Activated CD4-positive, alpha-beta T cell treated with anti-CD3 and anti-CD28 coated beads for 36 hours (primary cell): ENCODE measurements around the gene HNRNPL. TPM values are rescaled to one million over a fixed set of nuclear protein-coding genes. Genes with fewer than 3 reads are reported as not detected.
"Not testable (repeated sequence)": the region's sequence is repeated elsewhere in the genome, so short reads cannot be mapped to it uniquely, and the experiment has no call there.

Experiments used
- ATAC-seq: fragments of 200-7000 bp; cut with Tn5 transposase; one replicate; pipeline ENCODE4 v1.10.0; 2021; ENCODE audit warnings: mild to moderate bottlenecking, moderate library complexity
- CTCF ChIA-PET: fragments of 350-600 bp; sonication (Branson Sonifier 250); formaldehyde crosslinking; loops from one replicate; lab custom pipeline; 2021; ENCODE audit warnings: antibody characterized with exemption; lab: Charles Lee
- POLR2A ChIA-PET: fragments of 350-600 bp; sonication (Branson Sonifier 250); formaldehyde crosslinking; loops from one replicate; lab custom pipeline; 2021; ENCODE audit warnings: antibody characterized with exemption, inconsistent platforms; lab: Charles Lee
- DNase-seq: peaks from one replicate; pipeline ENCODE4 v3.0.0-alpha.2; 2020
- H3K27ac Mint-ChIP-seq: one replicate; pipeline ENCODE4 v1.8.0; 2021; ENCODE audit warnings: mixed read lengths
- H3K27me3 Mint-ChIP-seq: one replicate; pipeline ENCODE4 v1.8.0; 2021; ENCODE audit warnings: mixed read lengths
- H3K36me3 Mint-ChIP-seq: one replicate; pipeline ENCODE4 v1.8.0; 2021; ENCODE audit warnings: low read depth, mixed read lengths
- H3K4me1 Mint-ChIP-seq: one replicate; pipeline ENCODE4 v1.8.0; 2021; ENCODE audit warnings: mixed read lengths
- H3K4me3 Mint-ChIP-seq: one replicate; pipeline ENCODE4 v1.8.0; 2021; ENCODE audit warnings: mild to moderate bottlenecking, moderate library complexity, mixed read lengths
- H3K9me3 Mint-ChIP-seq: one replicate; pipeline ENCODE4 v1.8.0; 2021; ENCODE audit warnings: low read depth, mixed read lengths
- intact Hi-C, 2 experiments: fragments of 100-400 bp; cut with DNase I in 1 of 2; cut with micrococcal nuclease in 1 of 2; formaldehyde crosslinking; loops; one replicate each; pipeline versions ENCODE4 v1.14.2 to v1.15.1; 2022 to 2024; cut with DNase I, micrococcal nuclease
- total RNA-seq, 2 experiments: library from RNA; stranded (reverse); gene quantifications; one replicate each; pipeline ENCODE4 v1.2.3, GENCODE V29; 2021

Gene HNRNPL
- 100 to 1,000 TPM; 714 to 722 TPM for total RNA-seq

- no peaks in the 10 kb centered on the region for H3K27me3 Mint-ChIP-seq
- intact Hi-C loops: loop anchor here (1.0 to 5.0 kb wide), 18 partner anchors 19 to 541 kb away; partner anchors contain the start of genes ECH1 (in 2 of the 2), MRPS12 (in 2 of the 2), NFKBIB (in 2 of the 2) and SARS2 (in 2 of the 2)
- H3K36me3 Mint-ChIP-seq: peaks cover 43% of the 10 kb centered on the region
- peak within 1 kb of the TSS; percentile 99 for H3K27ac Mint-ChIP-seq
- H3K4me1 Mint-ChIP-seq: peaks cover 42% of the 10 kb centered on the region
- peak within 1 kb of the TSS; percentile 97 for H3K4me3 Mint-ChIP-seq
- POLR2A ChIA-PET: interaction anchor here (1.0 to 2.6 kb wide), 10 partner anchors 10 to 203 kb away, joined by 3 to 28 read pairs (median 6); partner anchors contain the start of genes ACTN4, ECH1, MRPS12 and NFKBIB
- ATAC-seq (peak; percentile 71), DNase-seq (peak; percentile 99)
- CTCF ChIA-PET: interaction anchor here (1.0 to 1.2 kb wide), 4 partner anchors 11 to 231 kb away, joined by 3 to 6 read pairs (median 4); partner anchors contain the start of genes EIF3K and RINL
- no peaks in the 10 kb centered on the region for H3K9me3 Mint-ChIP-seq
Measured at GRCh38 chr19:38849860-38850435, at the start of gene HNRNPL. TSS of gene HNRNPL (minus strand) at chr19:38849986. CDS start at chr19:38849966, 20 bp downstream.

- no peak for ATAC-seq
- DNase-seq: no peak
- ChIA-PET CTCF (interaction anchor here (3.2 kb wide), 1 partner anchor 11 kb away, joined by 12 read pairs; no protein-coding TSS in a partner anchor), POLR2A (no interaction called here)
- H3K27me3 Mint-ChIP-seq: no peaks in the 10 kb centered on the region
- H3K9me3 Mint-ChIP-seq: no peaks in the 10 kb centered on the region
- peak overlapping the region; percentile 88 for H3K4me3 Mint-ChIP-seq
- peaks cover 13% of the 10 kb centered on the region for H3K36me3 Mint-ChIP-seq
- peaks cover 35% of the 10 kb centered on the region for H3K4me1 Mint-ChIP-seq
- intact Hi-C loops: loop anchor here (1.0 kb wide), 13 partner anchors 21 to 563 kb away; partner anchors contain the start of genes ECH1 (in 2 of the 2), MRPS12 (in 2 of the 2), SARS2 (in 2 of the 2) and ACTN4 (in 1 of the 2)
- H3K27ac Mint-ChIP-seq: peak overlapping the region; percentile 91
Measured at GRCh38 chr19:38898788-38899446, 49.1 kb upstream of the HNRNPL start.

- ATAC-seq: no peak
- DNase-seq: no peak
- Mint-ChIP-seq H3K36me3 (peaks cover 3% of the 10 kb centered on the region), H3K4me1 (peaks cover 16% of the 10 kb centered on the region), H3K9me3 (no peaks in the 10 kb centered on the region), H3K27ac (no peak overlapping the region), H3K4me3 (no peak overlapping the region), H3K27me3 (no peaks in the 10 kb centered on the region)
- ChIA-PET CTCF (interaction anchor here (0.6 kb wide), 1 partner anchor 261 kb away, joined by 3 read pairs; no protein-coding TSS in a partner anchor), POLR2A (no interaction called here)
- intact Hi-C loops: no loop called here
Measured at GRCh38 chr19:38894968-38895367, 45.2 kb upstream of the HNRNPL start.

- no peak for DNase-seq
- Mint-ChIP-seq H3K9me3 (no peaks in the 10 kb centered on the region), H3K4me1 (peaks cover 8% of the 10 kb centered on the region), H3K27me3 (no peaks in the 10 kb centered on the region), H3K27ac (no peak overlapping the region), H3K36me3 (peaks cover 3% of the 10 kb centered on the region), H3K4me3 (no peak overlapping the region)
- CTCF ChIA-PET: interaction anchor here (0.7 kb wide), 1 partner anchor 475 kb away, joined by 3 read pairs; no protein-coding TSS in a partner anchor
- ATAC-seq: no peak
- POLR2A ChIA-PET: no interaction called here
- intact Hi-C loops: no loop called here
Measured at GRCh38 chr19:38893341-38893771, 43.6 kb upstream of the HNRNPL start.

- intact Hi-C loops: no loop called here
- Mint-ChIP-seq H3K4me3 (no peak overlapping the region), H3K9me3 (no peaks in the 10 kb centered on the region), H3K36me3 (peaks cover 3% of the 10 kb centered on the region), H3K27ac (no peak overlapping the region), H3K27me3 (no peaks in the 10 kb centered on the region), H3K4me1 (peaks cover 5% of the 10 kb centered on the region)
- CTCF ChIA-PET: interaction anchor here (0.7 kb wide), 1 partner anchor 476 kb away, joined by 3 read pairs; no protein-coding TSS in a partner anchor
- POLR2A ChIA-PET: no interaction called here
- ATAC-seq: no peak
- DNase-seq: no peak
Measured at GRCh38 chr19:38892841-38893240, 43.1 kb upstream of the HNRNPL start.

- Mint-ChIP-seq H3K4me3 (no peak overlapping the region), H3K9me3 (no peaks in the 10 kb centered on the region), H3K27me3 (no peaks in the 10 kb centered on the region), H3K27ac (no peak overlapping the region), H3K4me1 (no peaks in the 10 kb centered on the region), H3K36me3 (peaks cover 3% of the 10 kb centered on the region)
- intact Hi-C loops: no loop called here
- ATAC-seq (no peak), DNase-seq (no peak)
- CTCF ChIA-PET: interaction anchor here (0.6 kb wide), 1 partner anchor 244 kb away, joined by 3 read pairs; the partner anchor contains the start of gene ACTN4
- POLR2A ChIA-PET: no interaction called here
Measured at GRCh38 chr19:38891771-38892170, 42.0 kb upstream of the HNRNPL start.

GRCh38 chr19:38890686-38891085 lies 40.9 kb upstream of the HNRNPL start:
- Mint-ChIP-seq H3K27me3 (no peaks in the 10 kb centered on the region), H3K4me1 (no peaks in the 10 kb centered on the region), H3K27ac (no peak overlapping the region), H3K4me3 (no peak overlapping the region), H3K36me3 (peaks cover 3% of the 10 kb centered on the region), H3K9me3 (no peaks in the 10 kb centered on the region)
- ChIA-PET POLR2A (no interaction called here), CTCF (interaction anchor here (0.6 kb wide), 1 partner anchor 160 kb away, joined by 4 read pairs; no protein-coding TSS in a partner anchor)
- ATAC-seq (no peak), DNase-seq (no peak)
- intact Hi-C loops: no loop called here

GRCh38 chr19:38889803-38890202 lies 40.0 kb upstream of the HNRNPL start:
- no peak overlapping the region for H3K4me3 Mint-ChIP-seq
- H3K27me3 Mint-ChIP-seq: no peaks in the 10 kb centered on the region
- no peak for ATAC-seq
- POLR2A ChIA-PET: no interaction called here
- H3K9me3 Mint-ChIP-seq: no peaks in the 10 kb centered on the region
- no peaks in the 10 kb centered on the region for H3K4me1 Mint-ChIP-seq
- intact Hi-C loops: loop anchor here in 1 of 2 experiments (5.0 kb wide), 3 partner anchors 158 to 488 kb away; partner anchors contain the start of gene FAM98C
- CTCF ChIA-PET: no interaction called here
- H3K27ac Mint-ChIP-seq: no peak overlapping the region
- H3K36me3 Mint-ChIP-seq: peaks cover 3% of the 10 kb centered on the region
- DNase-seq: no peak

- intact Hi-C loops: loop anchor here in 1 of 2 experiments (5.0 kb wide), 3 partner anchors 157 to 487 kb away; partner anchors contain the start of gene FAM98C
- DNase-seq (no peak), ATAC-seq (no peak)
- ChIA-PET CTCF (interaction anchor here (0.6 to 3.5 kb wide), 6 partner anchors 10 to 642 kb away, joined by 3 to 35 read pairs (median 8); partner anchors contain the start of genes MRPS12, NFKBIB, RINL and SARS2), POLR2A (no interaction called here)
- Mint-ChIP-seq H3K4me3 (no peak overlapping the region), H3K27ac (no peak overlapping the region), H3K36me3 (peaks cover 3% of the 10 kb centered on the region), H3K27me3 (no peaks in the 10 kb centered on the region), H3K9me3 (no peaks in the 10 kb centered on the region), H3K4me1 (no peaks in the 10 kb centered on the region)
Measured at GRCh38 chr19:38888876-38889275, 39.1 kb upstream of the HNRNPL start.

GRCh38 chr19:38884691-38885090 lies 34.9 kb upstream of the HNRNPL start:
- H3K4me3 Mint-ChIP-seq, H3K9me3 Mint-ChIP-seq, H3K36me3 Mint-ChIP-seq, H3K27ac Mint-ChIP-seq, H3K4me1 Mint-ChIP-seq, DNase-seq, POLR2A ChIA-PET, CTCF ChIA-PET, ATAC-seq, H3K27me3 Mint-ChIP-seq: not testable (repeated sequence)
- intact Hi-C loops: loop anchor here in 1 of 2 experiments (5.0 kb wide), 3 partner anchors 152 to 482 kb away; partner anchors contain the start of gene FAM98C

GRCh38 chr19:38883286-38883685 lies 33.5 kb upstream of the HNRNPL start:
- no peaks in the 10 kb centered on the region for H3K27me3 Mint-ChIP-seq
- ATAC-seq (no peak), DNase-seq (no peak)
- no peak overlapping the region for H3K27ac Mint-ChIP-seq
- peaks cover 9% of the 10 kb centered on the region for H3K4me1 Mint-ChIP-seq
- no peak overlapping the region for H3K4me3 Mint-ChIP-seq
- POLR2A ChIA-PET: interaction anchor here (0.6 to 0.7 kb wide), 2 partner anchors 14 to 253 kb away, joined by 3 to 4 read pairs; no protein-coding TSS in a partner anchor
- H3K9me3 Mint-ChIP-seq: no peaks in the 10 kb centered on the region
- intact Hi-C loops: no loop called here
- CTCF ChIA-PET: interaction anchor here (0.6 kb wide), 1 partner anchor 103 kb away, joined by 3 read pairs; no protein-coding TSS in a partner anchor
- peaks cover 7% of the 10 kb centered on the region for H3K36me3 Mint-ChIP-seq
